ENCODE data around the gene PPP1R15B.

Gene PPP1R15B

DNA sequence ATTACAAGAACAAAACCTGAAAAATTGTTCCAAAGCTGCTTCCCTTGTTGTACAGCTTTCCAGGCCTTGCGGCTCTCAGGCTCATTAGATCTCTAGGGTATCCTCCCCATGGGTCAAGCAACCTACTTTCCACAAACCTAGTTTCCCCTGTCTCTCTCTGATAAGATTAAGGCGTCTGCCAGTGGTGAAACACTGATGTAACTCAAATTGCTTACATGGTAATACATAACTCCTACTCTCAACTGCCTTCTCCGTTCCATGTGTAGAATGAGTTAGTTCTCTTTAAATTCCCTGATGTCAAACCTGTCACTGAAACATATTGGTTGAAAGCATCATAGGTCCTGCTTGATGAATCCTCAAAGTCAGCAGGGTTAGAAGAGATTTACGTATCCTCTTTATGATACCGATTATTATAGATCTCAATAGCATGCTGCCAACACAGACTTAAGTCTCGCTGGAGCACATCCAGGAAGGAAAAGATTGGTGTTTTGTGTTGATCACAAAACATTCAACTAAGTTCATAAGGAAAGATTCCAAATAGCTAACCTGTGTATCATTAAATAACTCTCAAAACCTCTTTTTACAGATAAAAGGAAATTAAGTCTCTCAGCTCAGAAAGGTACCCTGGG, 10.6 kb downstream of the PPP1R15B start:
- DNase-seq (ENCODE audit: low spot score) (no peak), FAIRE-seq (no peak)

DNA sequence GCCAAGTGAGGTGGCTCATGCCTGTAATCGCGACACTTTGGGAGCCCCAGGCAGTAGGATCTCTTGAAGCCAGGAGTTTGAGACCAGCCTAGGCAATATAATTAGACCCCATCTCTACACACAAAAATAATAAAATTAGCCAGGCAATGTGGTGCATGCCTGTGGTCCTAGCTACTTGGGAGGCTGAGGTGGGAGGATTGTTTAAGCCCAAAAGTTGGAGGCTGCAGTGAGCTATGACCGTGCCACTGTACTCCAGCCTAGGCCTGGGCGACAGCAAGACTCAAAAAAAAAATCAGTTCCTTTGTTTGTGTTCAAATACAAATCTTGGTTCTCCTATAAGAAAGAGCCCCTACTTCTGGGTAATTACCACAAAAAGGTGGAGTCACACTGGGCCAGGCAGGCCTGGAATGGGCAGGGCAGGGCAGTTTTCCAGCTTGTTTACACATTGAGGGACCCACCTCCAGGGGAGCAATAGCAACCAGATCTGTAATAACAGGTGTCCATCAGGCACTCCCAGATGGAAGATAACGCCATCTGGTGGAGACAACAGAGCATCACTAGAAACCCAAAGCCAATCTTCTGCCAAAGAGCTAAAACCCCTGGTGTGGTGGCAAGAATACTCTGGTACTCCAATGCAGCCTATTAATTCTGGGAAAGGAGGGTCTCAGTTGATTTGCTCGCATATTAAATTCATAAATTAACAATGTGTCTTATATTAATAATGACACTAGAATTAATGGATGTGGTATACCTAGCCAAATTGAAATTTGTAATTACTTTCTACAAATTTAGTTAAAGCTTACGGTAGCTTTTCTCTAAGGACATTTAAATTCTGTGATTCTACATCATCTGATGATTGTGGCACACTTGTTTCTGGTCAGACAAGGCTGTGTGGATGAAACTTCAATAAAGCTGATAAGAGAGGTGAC, 13.2 kb downstream of the PPP1R15B start:
- DNase-seq (ENCODE audit: low spot score) = peak; percentile 87
- FAIRE-seq = no peak

DNA sequence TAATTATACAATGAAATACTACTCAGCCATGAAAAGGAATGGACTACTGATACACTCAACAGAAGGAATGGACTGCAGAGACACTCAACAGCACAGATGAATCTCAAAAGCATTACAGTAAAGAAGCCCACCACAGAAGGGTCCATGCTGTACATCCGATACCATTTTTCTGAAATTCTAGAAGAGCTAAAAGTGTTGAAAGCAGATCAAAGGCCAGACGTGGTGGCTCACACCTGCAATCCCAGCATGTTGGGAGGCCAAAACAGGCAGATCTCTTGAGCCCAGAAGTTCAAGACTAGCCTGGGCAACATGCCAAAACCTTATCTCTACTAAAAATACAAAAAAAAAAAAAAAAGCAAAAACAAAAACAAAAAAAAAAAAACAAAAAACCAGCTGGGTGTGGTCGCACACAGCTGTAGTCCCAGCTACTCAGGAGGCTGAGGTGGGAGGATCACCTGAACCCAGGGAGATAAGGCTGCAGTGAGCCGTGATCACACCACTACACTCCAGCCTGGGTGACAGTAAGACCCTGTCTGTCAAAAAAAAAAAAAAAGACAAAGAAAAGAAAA, 15.5 kb downstream of the PPP1R15B start:
- DNase-seq (ENCODE audit: low spot score) = no peak
- no peak for FAIRE-seq

DNA sequence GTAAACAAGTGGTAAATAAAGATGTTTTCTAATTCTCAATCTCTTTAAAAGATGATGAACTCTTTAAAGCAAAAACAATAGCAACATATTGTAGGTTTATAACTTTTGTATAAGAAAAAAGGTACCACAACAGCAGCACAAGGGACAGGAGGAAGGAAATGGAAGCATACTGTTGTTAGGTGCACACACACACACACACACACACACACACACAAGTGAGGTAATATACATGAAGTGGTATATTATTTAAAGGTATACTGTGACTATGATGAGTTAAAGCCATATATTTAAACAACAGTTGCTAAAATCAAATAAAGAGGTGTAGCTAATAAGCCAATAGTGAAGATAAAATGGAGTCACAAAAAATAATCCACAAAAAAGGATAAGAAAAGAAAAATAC, 20.0 kb downstream of the PPP1R15B start:
- no peak for DNase-seq (ENCODE audit: low spot score)
- FAIRE-seq = no peak

DNA sequence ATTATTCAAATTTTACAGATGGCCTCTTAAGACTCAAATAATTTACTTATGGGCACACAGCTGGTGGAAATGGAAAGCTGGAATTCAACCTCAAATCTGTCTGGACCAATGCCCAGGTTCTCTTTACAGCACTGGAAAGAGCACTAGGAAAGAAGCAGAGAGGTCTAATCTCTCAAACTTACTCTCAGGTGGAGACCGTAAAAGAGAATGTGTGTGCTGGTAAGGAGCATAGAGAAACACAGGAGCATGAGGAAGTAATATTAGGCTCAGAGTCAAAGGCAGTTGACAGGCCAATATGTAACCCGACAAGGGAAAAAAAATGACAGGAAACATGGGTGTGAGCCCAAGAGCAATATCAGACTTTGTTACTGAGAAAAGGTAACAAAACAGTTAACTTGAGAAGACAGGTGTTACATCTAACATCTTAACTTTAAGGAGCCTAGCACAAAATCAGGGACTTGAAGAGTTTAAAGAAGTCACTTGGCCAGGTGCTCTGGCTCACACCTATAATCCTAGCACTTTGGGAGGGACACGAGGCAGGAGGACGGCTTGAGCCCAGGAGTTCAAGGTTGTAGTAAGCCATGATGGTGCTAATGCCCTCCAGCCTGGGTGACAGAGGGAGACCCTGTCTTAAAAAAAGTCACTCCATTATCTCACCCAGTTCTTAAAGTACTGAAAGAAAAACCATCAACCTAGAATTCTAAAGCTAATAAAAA, 20.7 kb downstream of the PPP1R15B start:
- DNase-seq (ENCODE audit: low spot score) = no peak
- FAIRE-seq = no peak

DNA sequence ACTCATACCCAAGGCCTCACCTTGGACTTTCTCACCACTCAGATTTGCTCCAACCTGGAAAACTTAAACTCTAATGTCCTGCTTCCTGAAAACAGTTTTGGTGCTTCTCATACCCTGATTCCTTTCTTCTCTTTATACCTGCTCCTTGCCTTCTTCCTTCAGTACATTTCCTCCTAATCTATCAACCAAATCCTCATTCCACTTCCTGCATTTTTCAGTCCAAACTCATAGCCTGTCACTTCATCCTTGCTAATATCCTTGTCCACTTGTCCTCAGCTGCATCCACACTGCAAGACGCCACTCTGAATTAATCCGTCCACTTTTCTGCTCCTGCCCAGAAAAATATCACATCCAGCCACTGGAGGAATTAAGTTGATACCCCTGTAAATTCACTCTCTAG, 25.9 kb downstream of the PPP1R15B start:
- DNase-seq (ENCODE audit: low spot score) = no peak

DNA sequence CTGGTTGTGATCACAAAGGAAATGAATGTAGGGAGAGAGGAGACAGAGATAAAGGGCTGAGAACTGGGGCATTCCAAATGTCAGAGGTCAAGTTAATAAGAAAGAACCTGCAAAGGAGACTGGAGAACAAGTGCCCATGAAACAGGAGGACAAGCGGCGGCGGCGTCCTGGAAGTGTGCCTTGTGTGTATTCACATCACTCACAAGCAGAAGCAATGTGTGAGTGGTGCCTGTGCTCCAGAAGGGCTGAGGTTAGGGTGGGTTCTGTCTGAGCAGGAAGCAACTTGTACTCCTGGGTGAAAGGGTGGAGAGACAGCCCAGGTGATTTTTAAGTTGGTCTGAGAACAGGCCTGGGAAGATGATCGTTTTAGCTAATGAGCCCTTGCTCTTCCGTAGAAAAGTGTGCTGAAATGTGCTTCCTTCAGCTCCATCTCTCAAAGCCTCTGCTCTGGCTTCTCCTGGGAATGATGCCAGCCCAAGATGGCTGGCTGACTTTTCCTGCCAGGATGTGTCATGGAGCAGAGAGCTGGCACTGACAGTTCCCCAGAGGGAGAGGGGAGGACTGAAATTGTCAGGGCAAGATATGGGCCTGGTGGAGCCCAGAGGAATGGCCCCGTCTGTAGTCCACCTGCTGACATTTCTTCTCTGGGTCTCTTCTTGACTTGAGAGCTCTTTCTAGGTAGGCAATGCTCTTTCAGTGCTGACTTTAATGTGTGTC, 26.8 kb downstream of the PPP1R15B start:
- FAIRE-seq (no peak), DNase-seq (ENCODE audit: low spot score) (peak; percentile 47)

More for the DNA sequence above, 25.9 kb downstream of the PPP1R15B start:
- no peak for FAIRE-seq

DNA sequence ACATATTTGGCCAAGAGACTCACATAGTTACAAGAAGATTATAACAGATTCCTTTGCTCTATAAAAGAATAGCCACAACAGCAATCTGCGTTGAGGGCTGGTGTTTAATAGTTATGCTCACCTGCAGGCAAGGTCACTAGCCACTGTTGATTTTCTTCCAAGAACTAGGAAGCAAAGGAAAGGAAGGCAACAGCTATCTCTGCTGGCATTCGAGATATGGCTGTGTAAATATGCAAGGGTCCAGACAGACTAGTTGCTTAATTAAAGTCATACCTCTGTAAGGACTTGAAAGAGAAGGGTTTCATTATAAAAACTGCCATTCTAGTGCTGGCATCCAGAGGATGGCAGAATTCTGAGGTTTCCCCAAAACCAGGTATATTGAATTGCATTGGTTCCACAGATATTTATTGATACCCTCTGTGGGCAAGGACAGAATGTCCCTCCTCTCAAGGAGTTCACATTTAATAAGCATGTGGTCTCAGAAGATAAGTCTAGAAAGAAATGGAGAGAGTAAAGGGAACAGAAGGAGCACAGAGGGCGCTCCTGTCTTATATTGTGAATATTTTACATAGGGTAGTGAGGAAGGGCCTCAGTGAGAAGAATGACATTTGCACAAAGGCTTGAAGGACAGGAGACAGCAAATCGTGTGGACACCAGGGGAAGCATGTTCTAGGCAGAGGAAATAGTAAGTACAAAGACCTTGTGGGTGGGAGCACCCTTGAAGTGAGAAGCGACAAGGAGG, 28.3 kb downstream of the PPP1R15B start:
- DNase-seq (ENCODE audit: low spot score) (no peak), FAIRE-seq (no peak)

DNA sequence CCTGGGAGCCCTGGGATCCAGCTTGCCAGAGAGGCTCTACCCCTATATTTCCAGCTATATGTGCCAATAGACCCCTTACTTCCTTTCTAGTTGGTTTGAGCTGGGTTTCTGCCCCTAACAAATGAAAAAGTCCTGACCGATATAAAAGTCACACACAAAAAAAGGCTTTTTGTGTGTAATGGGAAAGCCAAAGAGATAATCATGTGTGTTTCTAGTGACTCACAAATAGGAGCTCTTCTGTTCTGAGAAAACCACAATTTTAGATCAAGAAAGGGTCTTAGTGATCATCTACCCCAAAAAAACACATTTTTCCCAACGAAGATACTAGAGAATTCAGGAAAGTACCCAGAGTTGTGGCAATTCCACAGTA, 28.9 kb downstream of the PPP1R15B start:
- no peak for FAIRE-seq
- DNase-seq (ENCODE audit: low spot score) = no peak

DNA sequence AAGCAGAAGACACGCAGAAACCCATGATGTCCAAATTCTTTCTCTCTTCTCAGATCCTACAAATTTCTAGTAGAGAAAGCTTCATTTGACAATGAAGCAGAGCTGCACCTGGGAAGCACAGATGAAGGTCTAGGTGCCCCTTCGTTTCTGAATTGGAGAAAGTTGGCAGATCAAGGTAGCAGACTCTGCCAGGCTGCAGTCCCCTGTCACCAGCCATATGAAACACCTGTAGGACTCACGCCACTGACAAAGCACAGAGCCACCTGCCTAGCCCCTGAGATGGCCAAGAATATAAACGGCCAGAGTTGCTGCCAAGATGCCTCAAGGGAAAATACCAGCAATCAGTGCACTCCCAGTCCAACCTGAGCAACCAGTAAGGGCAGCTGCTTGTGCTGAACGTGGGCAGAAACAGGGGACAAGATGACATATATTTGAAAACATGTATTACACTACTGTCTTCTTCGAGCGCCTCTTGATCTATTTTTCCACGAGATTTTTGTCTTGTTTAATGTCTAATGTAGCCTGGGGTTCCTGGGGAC, 31.3 kb downstream of the PPP1R15B start:
- DNase-seq (ENCODE audit: low spot score) (no peak), FAIRE-seq (no peak)

DNA sequence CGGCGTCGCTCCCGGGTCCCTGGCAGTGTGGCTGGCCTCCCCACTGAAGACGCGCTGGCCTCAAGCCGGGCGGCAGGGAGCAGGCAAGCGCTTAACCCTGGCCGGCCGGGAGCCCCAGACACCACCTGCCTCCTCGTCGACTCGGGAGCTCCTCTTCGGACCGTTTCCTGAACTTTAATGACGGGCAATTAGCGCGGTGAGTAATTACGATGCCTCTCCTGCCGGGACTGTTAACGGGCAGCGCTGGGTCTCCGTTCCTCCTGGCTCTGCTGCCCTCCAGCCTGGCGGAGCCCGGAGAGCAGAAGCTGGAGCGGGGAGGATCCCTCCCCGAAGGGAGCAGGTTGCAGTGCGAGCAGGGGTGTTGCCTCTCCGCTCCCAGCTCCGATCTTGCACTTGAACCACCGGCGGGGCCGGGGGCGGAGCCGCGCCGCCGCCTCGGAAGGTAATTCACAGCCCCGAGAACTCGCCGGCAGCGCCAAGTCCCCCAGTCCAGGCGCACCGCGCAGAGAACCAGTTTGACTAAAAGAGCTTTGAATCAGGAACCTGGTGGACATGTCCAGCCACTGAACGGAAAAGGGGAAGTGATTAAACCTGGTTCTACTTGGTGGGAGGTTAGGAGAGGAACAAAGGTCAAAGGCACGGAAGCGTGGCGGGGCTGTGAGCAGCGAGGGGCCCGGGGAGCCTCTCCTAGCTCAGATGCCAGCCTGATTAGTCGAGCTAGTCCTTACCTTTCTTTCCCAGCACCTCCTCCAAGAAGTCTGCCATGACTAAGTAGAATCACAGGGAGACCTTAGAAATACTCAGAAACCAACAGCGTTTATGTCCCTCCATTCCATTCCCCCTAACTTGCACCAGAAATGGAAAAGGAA, 33.6 kb downstream of the PPP1R15B start:
- no peak for FAIRE-seq

DNA sequence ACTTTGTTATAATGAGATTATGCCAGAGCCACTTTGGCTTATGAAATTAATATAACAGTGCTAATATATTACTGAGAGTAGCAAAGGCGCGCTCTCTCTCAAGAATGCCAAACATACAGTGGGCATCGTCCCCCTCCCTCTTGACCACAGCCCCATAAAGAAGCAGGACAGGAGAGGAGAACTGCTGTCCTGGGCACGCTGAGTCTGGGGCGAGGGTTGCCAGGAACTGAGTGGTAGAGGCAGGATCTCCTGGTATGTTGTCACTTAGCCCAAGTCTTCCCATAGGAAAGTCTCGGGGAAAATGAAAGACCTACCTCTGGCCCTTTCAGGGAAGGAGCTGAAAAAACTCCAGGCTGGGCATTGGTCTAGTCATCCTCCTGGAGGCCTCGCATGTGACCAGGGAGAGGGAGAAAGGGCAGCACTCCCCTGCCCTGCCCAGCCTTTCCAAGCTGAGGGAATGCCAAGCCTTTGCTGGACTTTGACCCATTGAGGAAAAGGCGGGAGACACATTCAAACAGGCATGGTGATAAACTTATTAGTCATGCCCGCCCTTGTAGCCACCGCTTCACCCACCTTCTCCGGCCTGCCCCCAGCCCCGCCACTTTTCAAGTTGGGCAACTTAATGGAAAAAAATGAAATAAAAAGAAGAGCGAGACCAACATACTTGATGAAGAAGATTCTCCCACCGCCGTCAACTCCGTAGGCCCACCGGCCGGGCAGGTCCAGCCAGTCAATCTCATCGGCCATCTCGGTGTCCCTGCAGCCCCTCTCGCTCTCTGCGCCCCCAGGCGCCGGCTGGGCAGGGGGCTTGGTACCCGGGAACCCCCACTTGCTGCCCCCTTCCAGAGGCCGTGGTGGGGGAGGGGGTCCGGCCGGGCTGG, 34.5 kb downstream of the PPP1R15B start:
- DNase-seq (ENCODE audit: low spot score) = no peak

More for the DNA sequence above, 33.6 kb downstream of the PPP1R15B start:
- DNase-seq (ENCODE audit: low spot score) = peak; percentile 66

DNA sequence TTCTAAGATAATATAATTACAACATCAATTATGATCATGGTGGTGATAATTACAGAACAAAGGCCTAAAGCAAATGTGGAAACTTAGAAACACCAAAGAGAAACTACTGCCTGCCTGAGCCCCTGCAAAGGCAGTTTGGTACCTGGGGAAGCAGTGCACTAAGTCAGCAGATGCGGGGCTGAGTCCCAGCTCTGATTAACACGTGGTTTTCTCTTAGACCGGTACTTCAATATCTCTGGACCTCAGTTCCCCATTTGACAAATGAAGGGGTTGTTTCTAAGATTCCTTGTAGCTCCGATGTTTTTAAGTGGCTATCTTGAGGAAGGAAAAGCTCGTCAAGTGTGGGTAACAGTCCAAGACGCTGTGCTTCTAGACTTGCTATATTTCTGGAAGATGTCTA, 35.2 kb downstream of the PPP1R15B start:
- no peak for DNase-seq (ENCODE audit: low spot score)
- FAIRE-seq = no peak

More for the DNA sequence above, 34.5 kb downstream of the PPP1R15B start:
- FAIRE-seq = no peak

DNA sequence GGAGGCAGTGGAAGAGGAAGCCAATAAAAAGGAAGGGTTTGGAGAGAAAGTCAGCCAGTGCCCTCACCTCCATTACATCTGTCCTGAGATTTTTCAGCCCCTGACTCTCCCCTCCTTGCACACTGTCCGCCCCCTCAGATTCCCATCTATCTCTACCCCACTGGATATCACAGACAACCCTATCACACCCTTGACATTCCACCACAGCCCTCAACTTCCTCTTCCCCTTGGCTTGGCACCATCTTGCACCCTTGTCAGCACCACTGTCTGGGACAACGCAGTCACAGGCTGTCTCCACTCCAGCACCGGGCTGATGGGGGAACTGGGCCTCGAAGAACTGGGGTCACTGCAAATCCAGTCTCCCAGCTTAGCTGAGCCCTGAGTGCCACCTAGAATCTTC, 37.7 kb downstream of the PPP1R15B start:
- FAIRE-seq = no peak

DNA sequence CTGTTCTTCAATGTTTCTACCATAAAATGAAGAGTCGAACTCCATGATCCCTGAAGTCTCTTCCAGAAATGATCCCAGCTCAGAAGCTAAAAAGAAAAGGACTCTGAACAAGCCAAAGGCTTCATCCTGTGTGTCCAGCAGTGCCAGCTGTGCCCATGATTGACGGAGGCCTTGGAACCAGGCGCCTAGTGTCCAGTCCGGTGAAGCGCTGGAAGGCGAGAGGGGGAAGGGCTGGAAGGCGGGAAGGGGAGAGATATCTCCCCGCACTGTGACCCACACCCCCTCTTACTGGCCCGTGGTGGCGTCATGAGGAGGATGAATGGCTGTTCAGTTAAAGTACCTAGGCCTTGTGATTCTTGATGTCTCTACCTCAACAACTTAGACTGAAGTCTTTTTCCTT, 41.4 kb downstream of the PPP1R15B start:
- FAIRE-seq (no peak), DNase-seq (ENCODE audit: low spot score) (no peak)

More for the DNA sequence above, 37.7 kb downstream of the PPP1R15B start:
- DNase-seq (ENCODE audit: low spot score) = no peak

DNA sequence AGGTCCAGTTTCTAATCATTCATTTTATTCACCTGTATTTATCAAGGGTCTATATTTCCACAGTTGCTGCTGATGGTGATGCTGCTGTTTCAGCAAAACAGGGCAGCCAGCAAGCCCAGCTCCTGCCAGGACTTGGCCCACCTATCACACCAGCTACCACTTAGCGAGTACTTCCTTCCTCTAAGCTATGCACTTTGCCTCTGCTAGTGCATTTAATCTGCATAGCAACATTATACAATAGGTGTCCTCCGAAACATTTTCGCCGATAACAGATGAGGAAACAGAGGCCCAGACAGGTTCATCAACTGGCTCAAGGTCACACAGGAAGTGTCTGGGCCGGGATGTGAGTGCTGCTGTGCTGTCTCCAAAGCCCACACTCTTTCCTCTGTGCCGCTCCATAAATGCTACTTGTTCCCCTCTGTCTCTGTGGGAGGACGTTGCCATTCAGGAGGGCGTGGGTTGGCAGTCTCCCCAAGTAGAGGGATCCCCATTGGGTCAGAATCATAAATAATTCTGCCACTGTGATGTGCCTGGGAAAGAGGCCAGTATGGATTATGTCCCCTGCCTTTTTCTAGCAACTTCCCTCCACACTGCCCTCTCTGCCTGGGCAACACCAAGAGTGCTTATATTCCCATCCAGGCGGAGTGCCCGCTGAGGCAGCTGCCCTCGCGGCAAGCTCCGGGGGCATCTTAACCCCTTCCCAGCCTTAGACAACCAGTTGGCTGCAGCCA, 42.5 kb downstream of the PPP1R15B start:
- FAIRE-seq = no peak
- DNase-seq (ENCODE audit: low spot score) = no peak

DNA sequence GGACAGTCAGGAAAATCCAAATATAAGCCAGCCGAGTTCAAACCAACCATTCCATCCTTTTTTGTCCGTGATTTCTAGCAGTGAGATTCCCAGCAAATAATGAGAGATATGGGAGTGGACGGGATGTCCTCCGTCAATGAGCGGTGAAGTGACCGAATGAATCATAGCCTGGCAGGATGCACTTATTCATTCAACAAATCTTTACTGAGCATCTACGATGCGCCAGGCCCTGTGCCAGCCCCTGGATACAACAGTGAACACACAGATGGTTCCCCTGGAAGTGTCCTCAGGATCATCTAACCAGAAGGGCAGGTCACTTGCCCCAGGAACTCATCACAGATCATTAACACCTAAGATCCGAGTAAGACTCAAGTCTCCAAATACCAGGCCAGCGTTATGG, 43.7 kb downstream of the PPP1R15B start:
- FAIRE-seq = no peak
- no peak for DNase-seq (ENCODE audit: low spot score)
